Psoas muscle (tissue), 8 donors: ENCODE data around the gene CLDN5. TPM values are rescaled to one million over a fixed set of nuclear protein-coding genes. Genes with fewer than 3 reads are reported as not detected.

Experiments
- ATAC-seq, 4 donors: fragments of 200-7000 bp; cut with Tn5 transposase; one replicate each; pipeline ENCODE4 v1.9.1; 2020; ENCODE audit warnings: moderate library complexity in 3 of 4, mild to moderate bottlenecking in 2 of 4
- DNase-seq, 2 donors: peaks; one replicate each; pipeline ENCODE4 v3.0.0-alpha.2; 2020
- H3K27ac ChIP-seq: fragments of 200-600 bp; one replicate; pipeline ENCODE4 v1.8.0; 2022
- H3K27me3 ChIP-seq, 3 donors: fragments of 200-600 bp in 1 of 3; one replicate each; pipeline versions ENCODE4 v1.6.1 to v1.8.0; 2013 to 2022; ENCODE audit warnings: low read length in 2 of 3, mild to moderate bottlenecking in 2 of 3, moderate library complexity in 1 of 3; ENCODE audit not compliant: insufficient read depth in 3 of 3
- H3K36me3 ChIP-seq, 2 donors: fragments of 200-600 bp in 1 of 2; one replicate each; pipeline versions ENCODE4 v1.6.1 to v1.8.0; 2013 to 2022; ENCODE audit warnings: low read depth in 1 of 2, mild to moderate bottlenecking in 1 of 2, moderate library complexity in 1 of 2; ENCODE audit not compliant: insufficient read depth in 1 of 2
- H3K4me1 ChIP-seq: fragments of 200-600 bp; one replicate; pipeline ENCODE4 v1.8.0; 2022
- H3K4me3 ChIP-seq: fragments of 200-600 bp; one replicate; pipeline ENCODE4 v1.8.0; 2022; ENCODE audit warnings: mild to moderate bottlenecking
- H3K9me3 ChIP-seq: fragments of 200-600 bp; one replicate; pipeline ENCODE4 v1.8.0; 2022
- WGBS, 3 donors: extraction: QIAGEN DNeasy Blood & Tissue Kit; methylation state at CpG; one replicate each; pipeline versions ENCODE4 v1.1.6 to v1.1.7; 2013; 5-methylcytosine and 5-hydroxymethylcytosine counted together
- intact Hi-C, 2 donors: fragments of 100-400 bp; cut with DNase I; formaldehyde crosslinking; loops; one replicate each; pipeline versions ENCODE4 v1.11.0 to v1.14.2; 2022
- polyA plus RNA-seq, 3 donors: library from polyadenylated mRNA; stranded (reverse); fragments of 200-250 nt; gene quantifications; one replicate each; pipeline ENCODE4 v1.2.3, GENCODE V29; 2013
- total RNA-seq, 4 donors: library from RNA; stranded (reverse); fragmentation: NEBNext Ultra II Directional in 2 of 4; extraction: Animal tissue kit (Norgen Biotek cat#: 25700) in 2 of 4; gene quantifications; one replicate each; pipeline versions ENCODE4 v1.2.1 to v1.2.4, GENCODE V29; 2021 to 2023
- TF ChIP-seq, protein P1 (sequence below): fragments of 200-600 bp; IDR thresholded peaks from one replicate; pipeline ENCODE4 v1.8.0; 2022; ENCODE audit warnings: antibody characterized with exemption
- donor health status: healthy with polysubstance abuse.
- donor health status: DM: no; HTN: no; CAD: no; lungs with moderate emphysema.
- donor health status: Bipolar disorder and iron deficiency.
- donor health status: healthy.
- donor health status: DM: yes; HTN: yes; CAD: no.
- donor health status: DM: no; HTN: no; CAD: no.
- donor health status: DM: no; HTN: no; CAD: no.
- donor health status: DM: yes; HTN: yes; CAD: no.

The CLDN5 gene
- total and polyA plus RNA-seq, 7 donors: 23.0 to 138 (median 42.3) TPM

DNA sequence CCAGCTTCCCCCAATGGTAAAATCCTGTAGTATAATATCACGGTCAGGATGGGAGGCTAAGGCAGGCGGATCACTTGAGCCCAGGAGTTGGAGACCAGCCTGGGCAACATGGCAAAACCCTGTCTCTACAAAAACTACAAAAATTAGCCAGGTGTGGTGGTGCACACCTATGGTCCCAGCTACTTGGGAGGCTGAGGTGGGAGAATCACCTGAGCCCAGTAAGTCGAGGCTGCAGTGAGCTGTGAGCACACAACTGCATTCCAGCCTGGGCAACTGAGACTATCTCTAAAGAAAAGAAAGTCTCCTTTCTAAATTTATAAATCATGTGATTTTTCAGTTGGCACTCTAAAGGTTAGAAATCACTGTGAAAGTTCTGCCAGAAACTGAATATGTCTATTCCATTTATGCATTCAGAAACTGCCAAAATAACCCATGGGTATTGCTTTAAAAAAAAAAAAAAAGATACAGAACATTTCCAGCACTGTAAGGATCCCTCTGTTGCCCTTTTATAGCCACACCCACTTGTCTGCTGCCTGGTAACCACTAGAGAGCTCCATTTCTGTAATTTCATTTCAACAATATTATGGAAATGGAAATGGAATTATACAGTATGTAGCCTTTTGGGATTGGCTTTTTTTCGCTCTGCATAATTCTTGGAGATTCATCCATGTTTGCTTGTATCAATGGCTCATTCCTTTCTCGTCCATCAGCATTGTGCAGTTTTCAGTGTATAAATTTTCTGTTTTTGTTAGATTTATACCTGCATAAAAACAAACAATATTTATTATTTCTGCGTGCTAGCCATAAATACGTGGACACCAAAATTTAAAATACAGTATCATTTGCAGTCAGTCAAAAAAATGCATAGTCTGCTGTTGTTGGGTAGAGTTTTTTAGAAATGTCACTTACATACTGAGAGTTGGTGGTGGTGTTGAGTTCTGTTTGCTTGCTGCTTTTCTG, 35.0 kb downstream of the CLDN5 start:
- Histone ChIP-seq H3K27ac (no peak overlapping the region), H3K9me3 (no peaks in the 10 kb centered on the region), H3K4me3 (no peak overlapping the region), H3K27me3 (no peaks in the 10 kb centered on the region), H3K4me1 (no peaks in the 10 kb centered on the region), H3K36me3 (no peaks in the 10 kb centered on the region)
- WGBS, 3 donors: 73 to 83% (median 76%) methylated on average over 7 of the region's 7 CpGs
- ATAC-seq: peak in 1 of 4 donors; percentile 49
- TF ChIP-seq, protein P1, sequence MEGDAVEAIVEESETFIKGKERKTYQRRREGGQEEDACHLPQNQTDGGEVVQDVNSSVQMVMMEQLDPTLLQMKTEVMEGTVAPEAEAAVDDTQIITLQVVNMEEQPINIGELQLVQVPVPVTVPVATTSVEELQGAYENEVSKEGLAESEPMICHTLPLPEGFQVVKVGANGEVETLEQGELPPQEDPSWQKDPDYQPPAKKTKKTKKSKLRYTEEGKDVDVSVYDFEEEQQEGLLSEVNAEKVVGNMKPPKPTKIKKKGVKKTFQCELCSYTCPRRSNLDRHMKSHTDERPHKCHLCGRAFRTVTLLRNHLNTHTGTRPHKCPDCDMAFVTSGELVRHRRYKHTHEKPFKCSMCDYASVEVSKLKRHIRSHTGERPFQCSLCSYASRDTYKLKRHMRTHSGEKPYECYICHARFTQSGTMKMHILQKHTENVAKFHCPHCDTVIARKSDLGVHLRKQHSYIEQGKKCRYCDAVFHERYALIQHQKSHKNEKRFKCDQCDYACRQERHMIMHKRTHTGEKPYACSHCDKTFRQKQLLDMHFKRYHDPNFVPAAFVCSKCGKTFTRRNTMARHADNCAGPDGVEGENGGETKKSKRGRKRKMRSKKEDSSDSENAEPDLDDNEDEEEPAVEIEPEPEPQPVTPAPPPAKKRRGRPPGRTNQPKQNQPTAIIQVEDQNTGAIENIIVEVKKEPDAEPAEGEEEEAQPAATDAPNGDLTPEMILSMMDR: no peak
- intact Hi-C loops: no loop called here
- no peak for DNase-seq

DNA sequence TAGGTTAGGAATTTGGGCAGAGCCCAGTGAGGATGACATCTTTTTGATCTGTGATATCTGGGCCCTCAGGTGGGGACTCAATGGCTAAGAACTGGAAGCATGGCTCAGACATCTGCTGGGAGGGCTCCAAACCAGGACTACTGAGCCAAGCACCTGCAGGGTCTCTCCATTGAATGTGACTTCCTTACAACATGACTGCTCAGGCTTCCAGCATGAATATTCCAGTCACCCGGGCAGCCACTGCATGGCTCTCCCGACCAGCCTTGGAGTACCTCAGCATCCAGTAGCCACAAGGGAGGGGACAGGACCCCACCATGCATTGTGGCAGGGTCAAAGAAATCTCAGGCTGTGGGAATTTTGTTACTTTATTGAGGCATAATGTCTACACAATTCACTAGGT, 35.9 kb downstream of the CLDN5 start:
- TF ChIP-seq, protein P1: no peak
- no peaks in the 10 kb centered on the region for H3K4me1 ChIP-seq
- WGBS, 3 donors: 87 to 93% (median 87%) methylated on average over 2 of the region's 2 CpGs
- no peaks in the 10 kb centered on the region for H3K36me3 ChIP-seq
- DNase-seq (no peak), ATAC-seq (no peak)
- no peaks in the 10 kb centered on the region for H3K9me3 ChIP-seq
- intact Hi-C loops: no loop called here
- no peak overlapping the region for H3K27ac ChIP-seq
- no peaks in the 10 kb centered on the region for H3K27me3 ChIP-seq
- no peak overlapping the region for H3K4me3 ChIP-seq

DNA sequence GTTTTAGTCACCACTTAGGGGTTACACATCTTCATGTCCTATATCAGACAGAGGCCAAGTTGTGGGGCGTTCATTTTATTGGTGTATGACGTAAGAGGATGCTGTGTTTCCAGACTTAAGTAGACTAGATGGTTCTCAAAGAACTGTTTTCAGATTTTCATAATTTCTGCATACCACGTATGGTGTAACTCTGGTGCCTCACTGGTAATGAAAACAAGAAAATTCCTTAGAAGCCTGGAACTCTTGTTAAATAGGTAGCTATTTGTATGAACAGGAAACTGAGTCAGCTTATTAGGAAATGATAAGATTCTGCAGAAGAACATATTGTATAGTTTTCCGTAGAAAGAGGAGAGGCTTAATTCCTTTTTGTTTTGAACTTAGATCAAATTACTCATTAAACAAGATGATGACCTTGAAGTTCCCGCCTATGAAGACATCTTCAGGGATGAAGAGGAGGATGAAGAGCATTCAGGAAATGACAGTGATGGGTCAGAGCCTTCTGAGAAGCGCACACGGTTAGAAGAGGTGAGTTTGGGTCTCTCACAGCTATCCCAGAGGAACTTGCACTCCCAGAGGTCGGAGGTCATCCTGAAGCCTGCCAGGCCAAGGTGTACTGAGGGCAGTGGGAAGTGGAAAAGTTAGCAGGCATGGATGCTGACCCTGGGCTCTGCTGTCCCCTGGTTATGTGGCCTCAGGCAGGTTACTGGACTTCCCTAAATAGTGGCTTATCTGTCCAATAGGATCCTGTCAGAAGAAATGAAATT, 40.5 kb downstream of the CLDN5 start:
- Histone ChIP-seq H3K4me3 (no peak overlapping the region), H3K27me3 (no peaks in the 10 kb centered on the region), H3K36me3 (no peaks in the 10 kb centered on the region), H3K4me1 (peaks cover 6% of the 10 kb centered on the region), H3K9me3 (no peaks in the 10 kb centered on the region), H3K27ac (no peak overlapping the region)
- intact Hi-C loops: no loop called here
- TF ChIP-seq, protein P1: no peak
- no peak for ATAC-seq
- DNase-seq: no peak
- 83 to 88% (median 85%) methylated on average over 8 of the region's 8 CpGs for WGBS, 3 donors

DNA sequence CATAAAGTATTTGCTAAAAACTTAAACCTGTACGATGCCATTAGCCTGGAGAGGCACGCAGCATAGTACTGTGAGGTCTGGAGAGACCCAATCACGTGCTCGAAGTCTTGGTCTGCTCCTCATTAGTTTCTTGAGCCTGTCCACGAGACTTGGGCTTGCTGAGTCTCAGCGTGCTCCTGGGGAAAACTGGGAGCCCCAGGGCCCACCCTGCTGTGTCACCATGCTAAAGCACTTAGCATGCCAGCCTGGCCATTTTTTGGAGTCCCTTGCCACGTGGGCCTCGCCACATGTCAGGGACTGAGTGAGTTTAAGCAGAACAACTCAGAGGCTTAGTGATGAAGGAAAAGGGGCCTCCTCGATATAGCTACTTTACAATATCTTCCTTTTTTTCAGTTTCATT, 41.9 kb downstream of the CLDN5 start:
- peaks cover 11% of the 10 kb centered on the region for H3K4me1 ChIP-seq
- no peak overlapping the region for H3K4me3 ChIP-seq
- no peaks in the 10 kb centered on the region for H3K27me3 ChIP-seq
- 89 to 93% (median 91%) methylated on average over 9 of the region's 9 CpGs for WGBS, 3 donors
- DNase-seq (no peak), ATAC-seq (no peak)
- intact Hi-C loops: no loop called here
- TF ChIP-seq, protein P1: no peak
- H3K27ac ChIP-seq: no peak overlapping the region
- no peaks in the 10 kb centered on the region for H3K36me3 ChIP-seq
- H3K9me3 ChIP-seq: no peaks in the 10 kb centered on the region
